ENCODE results near the gene ITGAV. TPM values are rescaled to one million over a fixed set of nuclear protein-coding genes. Genes with fewer than 3 reads are reported as not detected.
A peak's percentile ranks its signal among the peaks of the same experiment; 100 is the strongest.

ITGAV gene
- total RNA-seq, 1 experiment from 2014 or later, result 26.9 TPM

DNA sequence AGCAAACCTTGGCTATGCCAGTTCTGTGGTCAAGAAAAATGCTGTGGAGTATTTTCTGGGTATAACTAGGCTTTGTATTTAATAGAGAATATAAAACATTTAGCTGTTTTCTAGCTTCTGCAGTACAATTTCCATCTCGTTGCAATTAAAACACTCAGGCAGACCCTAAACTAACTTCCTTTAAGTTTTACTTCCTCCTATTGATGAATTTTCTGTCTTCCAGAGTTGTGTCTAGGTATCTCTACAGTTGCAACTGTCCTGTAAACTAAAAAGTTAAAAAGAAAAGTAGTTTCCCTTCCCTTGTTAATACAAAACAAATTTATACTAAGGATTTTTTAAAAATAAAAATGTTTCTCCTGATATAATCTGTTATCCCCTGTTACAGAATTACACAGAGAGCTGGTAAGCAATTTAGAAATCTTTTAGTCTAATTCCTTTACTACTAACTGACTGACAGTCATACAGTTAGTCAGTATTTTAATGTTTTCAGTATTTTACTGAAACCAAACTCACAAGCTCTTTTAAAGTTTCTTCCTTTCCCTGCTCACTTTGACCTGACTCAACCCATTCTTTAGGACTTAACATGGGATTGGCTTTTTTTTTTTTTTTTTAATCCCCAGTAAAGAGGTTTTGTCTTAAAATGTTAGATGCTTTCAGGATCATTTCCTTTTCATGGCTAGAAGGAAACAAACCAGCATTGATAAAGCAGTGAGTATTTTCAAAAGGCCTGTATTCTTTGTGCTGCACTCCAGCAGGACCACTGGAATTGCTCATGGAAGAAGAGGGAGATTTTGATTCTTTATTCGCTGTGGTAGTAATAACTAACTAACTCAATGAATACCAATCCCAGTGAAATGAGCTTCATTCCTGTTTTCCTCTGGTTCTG, 22.9 kb downstream of the ITGAV start:
- no CpG with 5 or more reads among the region's 2 CpGs for WGBS (ENCODE audit: extremely low coverage, insufficient read length, low lambda C conversion rate)
- no peaks in the 10 kb centered on the region; the same call in 1 of the 2 replicates for H3K79me2 ChIP-seq (ENCODE audit: insufficient read depth, low read length)

More for the DNA sequence above, 22.9 kb downstream of the ITGAV start:
- Mint-ChIP-seq H3K4me3 (no peak overlapping the region), H3K4me1 (peaks cover 3 to 8% of the 10 kb centered on the region in 2 experiments; a peak in 2 of 4 replicates), H3K27me3 (ENCODE audit: low read depth) (no peaks in the 10 kb centered on the region), H3K9me3 (no peaks in the 10 kb centered on the region), H3K27ac (0 out of 7 replicates have a peak overlapping the region, but pooled peaks of 1 of the 3 experiments have one; percentile 57), H3K36me3 (ENCODE audit: insufficient read depth in 1 of 3, low read depth in 3 of 3) (no peaks in the 10 kb centered on the region; a peak in 1 of 7 replicates)
- no peak overlapping the region for H3K9ac ChIP-seq (ENCODE audit: extremely low read depth, insufficient read length, low read length)
- no peaks in the 10 kb centered on the region for H4K20me1 ChIP-seq (ENCODE audit: control insufficient read depth, insufficient read depth, insufficient read length)
- H2BK15ac ChIP-seq (ENCODE audit: low read depth, low read length), result no peak overlapping the region
- H2BK5ac ChIP-seq (ENCODE audit: insufficient read length, low read length), result no peak overlapping the region
- no peak overlapping the region for H2AK5ac ChIP-seq (ENCODE audit: insufficient read length, low read length)
- no peaks in the 10 kb centered on the region for H3K9me3 ChIP-seq (ENCODE audit: control insufficient read depth, low read depth, low read length)
- H3T11ph ChIP-seq (ENCODE audit: low read length), result no peak overlapping the region
- H3K23ac ChIP-seq (ENCODE audit: insufficient read length, low read depth, low read length), result no peak overlapping the region
- no peak overlapping the region for H3K4me2 ChIP-seq (ENCODE audit: insufficient read depth, insufficient read length, low read length)
- DNase-seq, result no peak
- TF ChIP-seq, protein P1, sequence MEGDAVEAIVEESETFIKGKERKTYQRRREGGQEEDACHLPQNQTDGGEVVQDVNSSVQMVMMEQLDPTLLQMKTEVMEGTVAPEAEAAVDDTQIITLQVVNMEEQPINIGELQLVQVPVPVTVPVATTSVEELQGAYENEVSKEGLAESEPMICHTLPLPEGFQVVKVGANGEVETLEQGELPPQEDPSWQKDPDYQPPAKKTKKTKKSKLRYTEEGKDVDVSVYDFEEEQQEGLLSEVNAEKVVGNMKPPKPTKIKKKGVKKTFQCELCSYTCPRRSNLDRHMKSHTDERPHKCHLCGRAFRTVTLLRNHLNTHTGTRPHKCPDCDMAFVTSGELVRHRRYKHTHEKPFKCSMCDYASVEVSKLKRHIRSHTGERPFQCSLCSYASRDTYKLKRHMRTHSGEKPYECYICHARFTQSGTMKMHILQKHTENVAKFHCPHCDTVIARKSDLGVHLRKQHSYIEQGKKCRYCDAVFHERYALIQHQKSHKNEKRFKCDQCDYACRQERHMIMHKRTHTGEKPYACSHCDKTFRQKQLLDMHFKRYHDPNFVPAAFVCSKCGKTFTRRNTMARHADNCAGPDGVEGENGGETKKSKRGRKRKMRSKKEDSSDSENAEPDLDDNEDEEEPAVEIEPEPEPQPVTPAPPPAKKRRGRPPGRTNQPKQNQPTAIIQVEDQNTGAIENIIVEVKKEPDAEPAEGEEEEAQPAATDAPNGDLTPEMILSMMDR (conservative IDR thresholded peaks at IDR 0.05), result no peak
- H2AFZ ChIP-seq (ENCODE audit: low read length), result no peak overlapping the region
- H3K56ac ChIP-seq (ENCODE audit: insufficient read length, low read depth, low read length), result no peak overlapping the region
- no peak overlapping the region for H3K27ac ChIP-seq (ENCODE audit: insufficient read length, low read depth, low read length)
- no peak overlapping the region for H4K8ac ChIP-seq (replicated peaks; ENCODE audit: insufficient read length, low read depth, low read length)
- no peaks in the 10 kb centered on the region for H3K27me3 ChIP-seq (ENCODE audit: insufficient read depth, low read length)
- no peak overlapping the region for H2BK20ac ChIP-seq (ENCODE audit: low read depth, low read length, poor library complexity, severe bottlenecking)
- H3K18ac ChIP-seq (ENCODE audit: insufficient read length, low read depth, low read length), result no peak overlapping the region
- H4K91ac ChIP-seq (ENCODE audit: insufficient read length, low read depth, low read length), result no peak overlapping the region
- no peaks in the 10 kb centered on the region for H3K79me1 ChIP-seq (ENCODE audit: insufficient read depth, low read depth, low read length, poor library complexity, severe bottlenecking)
- no peaks in the 10 kb centered on the region for H3K4me1 ChIP-seq (ENCODE audit: insufficient read depth, low read length)
- H3K23me2 ChIP-seq (ENCODE audit: insufficient read length, low read depth, low read length, poor library complexity, severe bottlenecking), result no peaks in the 10 kb centered on the region
- no peak overlapping the region for H2BK12ac ChIP-seq (ENCODE audit: insufficient read length, low read depth, low read length)
- no peak overlapping the region for H3K14ac ChIP-seq (ENCODE audit: insufficient read depth, low read length)
- no peak overlapping the region for H3K4ac ChIP-seq (ENCODE audit: low read depth, low read length)
- H2BK120ac ChIP-seq (ENCODE audit: low read depth, low read length, poor library complexity, severe bottlenecking), result no peak overlapping the region
- H4K5ac ChIP-seq (ENCODE audit: insufficient read length, low read depth, low read length), result no peak overlapping the region
